HFF-Myc (cell line): ENCODE results near the gene STRIP2.
"Not testable (repeated sequence)": the region's sequence is repeated elsewhere in the genome, so short reads cannot be mapped to it uniquely, and the experiment has no call there.

Source experiments
- DNase-seq: peaks from one replicate; pipeline ENCODE4 v3.0.0-alpha.2; 2011; ENCODE audit warnings: low read depth; ENCODE audit errors: extremely low read depth
- H3K4me3 ChIP-seq: replicated peaks from 2 replicates; pipeline ENCODE4 v1.5.1; 2011; ENCODE audit warnings: low read depth, mild to moderate bottlenecking, control low read depth, low read length
- TF ChIP-seq, protein P1 (sequence below): IDR thresholded peaks from 2 replicates; pipeline ENCODE4 v1.5.1; 2012; ENCODE audit warnings: mild to moderate bottlenecking, low read depth, low read length, control low read depth; ENCODE audit errors: missing control alignments

STRIP2 gene

DNA sequence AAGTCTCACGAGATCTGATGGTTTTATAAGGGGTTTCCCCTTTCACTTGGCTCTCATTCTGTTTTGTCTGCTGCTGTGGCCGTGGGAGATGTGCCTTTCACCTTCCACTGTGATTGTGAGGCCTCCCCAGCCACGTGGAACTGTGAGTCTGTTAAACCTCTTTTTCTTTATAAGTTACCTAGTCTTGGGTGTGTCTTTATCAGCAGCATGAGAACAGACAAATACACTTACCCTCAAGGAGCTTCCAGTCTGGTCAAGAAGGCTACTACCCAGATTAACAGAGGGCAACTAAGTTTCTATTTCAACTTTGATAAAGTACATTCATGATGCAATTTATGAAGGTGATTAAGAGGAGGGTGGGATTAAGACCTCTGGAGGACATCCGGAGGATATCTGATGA is 81.1 kb downstream of the STRIP2 start:
- TF ChIP-seq, protein P1, sequence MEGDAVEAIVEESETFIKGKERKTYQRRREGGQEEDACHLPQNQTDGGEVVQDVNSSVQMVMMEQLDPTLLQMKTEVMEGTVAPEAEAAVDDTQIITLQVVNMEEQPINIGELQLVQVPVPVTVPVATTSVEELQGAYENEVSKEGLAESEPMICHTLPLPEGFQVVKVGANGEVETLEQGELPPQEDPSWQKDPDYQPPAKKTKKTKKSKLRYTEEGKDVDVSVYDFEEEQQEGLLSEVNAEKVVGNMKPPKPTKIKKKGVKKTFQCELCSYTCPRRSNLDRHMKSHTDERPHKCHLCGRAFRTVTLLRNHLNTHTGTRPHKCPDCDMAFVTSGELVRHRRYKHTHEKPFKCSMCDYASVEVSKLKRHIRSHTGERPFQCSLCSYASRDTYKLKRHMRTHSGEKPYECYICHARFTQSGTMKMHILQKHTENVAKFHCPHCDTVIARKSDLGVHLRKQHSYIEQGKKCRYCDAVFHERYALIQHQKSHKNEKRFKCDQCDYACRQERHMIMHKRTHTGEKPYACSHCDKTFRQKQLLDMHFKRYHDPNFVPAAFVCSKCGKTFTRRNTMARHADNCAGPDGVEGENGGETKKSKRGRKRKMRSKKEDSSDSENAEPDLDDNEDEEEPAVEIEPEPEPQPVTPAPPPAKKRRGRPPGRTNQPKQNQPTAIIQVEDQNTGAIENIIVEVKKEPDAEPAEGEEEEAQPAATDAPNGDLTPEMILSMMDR = no peak
- no peak overlapping the region for H3K4me3 ChIP-seq

DNA sequence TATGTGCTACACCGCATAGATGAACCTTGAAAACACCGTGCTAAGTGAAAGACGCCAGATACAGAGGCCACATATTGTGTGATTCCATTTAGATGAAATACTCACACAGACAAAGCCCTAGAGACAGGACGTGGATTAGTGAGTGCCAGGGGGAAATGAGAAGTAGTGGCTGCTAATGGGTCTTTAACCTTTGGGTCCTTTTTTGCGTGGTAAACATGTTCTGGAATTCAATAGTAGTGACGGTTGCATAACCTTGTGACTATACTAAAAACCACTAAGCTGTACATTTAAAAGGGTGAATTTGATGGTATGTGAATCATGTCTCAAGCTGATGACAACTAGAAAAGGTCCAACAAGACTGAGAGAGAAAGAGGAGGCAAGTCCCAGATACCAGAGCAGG is 83.7 kb downstream of the STRIP2 start:
- H3K4me3 ChIP-seq = no peak overlapping the region
- DNase-seq = no peak
- TF ChIP-seq, protein P1 = no peak

More for the DNA sequence above, 81.1 kb downstream of the STRIP2 start:
- no peak for DNase-seq

DNA sequence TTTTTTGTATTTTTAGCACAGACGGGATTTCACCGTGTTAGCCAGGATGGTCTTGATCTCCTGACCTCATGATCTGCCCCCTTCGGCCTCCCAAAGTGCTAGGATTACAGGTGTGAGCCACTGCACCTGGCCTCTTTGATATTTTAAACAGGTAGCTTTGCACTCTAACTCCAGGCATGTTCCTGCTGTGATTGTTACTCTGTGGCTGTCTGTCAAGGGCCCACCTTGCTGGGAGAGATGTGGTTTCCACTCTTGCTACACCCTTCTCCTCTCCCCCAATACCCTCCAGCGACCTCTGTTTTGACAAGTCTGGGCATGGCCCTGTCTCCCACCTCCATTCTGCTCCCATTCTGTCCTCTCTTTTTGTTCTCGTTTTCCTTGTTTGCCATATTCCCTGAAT is 85.2 kb downstream of the STRIP2 start:
- no peak for DNase-seq
- H3K4me3 ChIP-seq = no peak overlapping the region
- TF ChIP-seq, protein P1 = no peak

- TF ChIP-seq, protein P1 = no peak
- DNase-seq = no peak
- H3K4me3 ChIP-seq = no peak overlapping the region
Observed at GRCh38 chr7:129522088-129522970, 88.1 kb downstream of the STRIP2 start.

- TF ChIP-seq, protein P1 = no peak
- H3K4me3 ChIP-seq = no peak overlapping the region
- no peak for DNase-seq
Observed at GRCh38 chr7:129522971-129523340, 88.7 kb downstream of the STRIP2 start.

GRCh38 chr7:129523924-129524323 is 89.7 kb downstream of the STRIP2 start:
- TF ChIP-seq, protein P1 = no peak
- no peak for DNase-seq
- H3K4me3 ChIP-seq = no peak overlapping the region

DNA sequence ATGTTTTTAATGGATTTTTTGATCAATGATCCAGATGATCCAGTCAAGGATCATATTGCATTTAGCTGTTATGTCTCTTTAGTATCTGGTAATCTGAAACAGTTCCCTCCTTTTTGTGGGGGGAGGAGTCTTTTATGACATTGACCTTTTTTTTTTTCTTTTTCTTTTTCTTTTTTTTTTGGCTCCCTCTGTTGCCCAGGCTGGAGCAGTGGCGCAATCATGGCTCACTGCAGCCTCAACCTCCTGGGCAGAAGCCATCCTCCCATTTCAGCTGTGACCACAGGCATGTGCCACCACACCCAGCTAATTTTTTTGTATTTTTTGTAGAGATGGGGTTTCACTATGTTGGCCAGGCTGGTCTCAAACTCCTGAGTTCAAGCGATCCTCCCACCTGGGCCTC is 90.2 kb downstream of the STRIP2 start:
- DNase-seq = peak; percentile 25
- not testable (repeated sequence) for H3K4me3 ChIP-seq
